Breast epithelium (tissue), 4 donors: ENCODE measurements around the gene TRIP4. TPM values are rescaled to one million over a fixed set of nuclear protein-coding genes. Genes with fewer than 3 reads are reported as not detected.
A peak's percentile ranks its signal among the peaks of the same experiment; 100 is the strongest.

Experiments used
- DNase-seq, 2 donors: peaks; one replicate each; pipeline ENCODE4 v3.0.0-alpha.2; 2019; ENCODE audit warnings: low spot score in 2 of 2
- H3K27ac ChIP-seq, 2 donors: fragments of 200-600 bp; sonication (generic) in 1 of 2; one replicate each; pipeline ENCODE4 v1.5.1; 2016 to 2019; ENCODE audit warnings: mild to moderate bottlenecking in 1 of 2
- H3K27me3 ChIP-seq, 2 donors: fragments of 200-600 bp; sonication (generic) in 1 of 2; one replicate each; pipeline versions ENCODE4 v1.5.1 to v1.6.0; 2017 to 2019; ENCODE audit warnings: control low read depth in 1 of 2, mild to moderate bottlenecking in 1 of 2
- H3K36me3 ChIP-seq: fragments of 200-600 bp; one replicate; pipeline ENCODE4 v1.5.1; 2019
- H3K4me1 ChIP-seq, 2 donors: fragments of 200-600 bp; sonication (generic); one replicate each; pipeline ENCODE4 v1.5.1; 2016 to 2019; ENCODE audit warnings: control low read depth in 1 of 2
- H3K4me3 ChIP-seq, 3 donors: fragments of 200-600 bp; sonication (generic); 1 replicate in 2 of 3; 2 replicates in 1 of 3; pipeline ENCODE4 v1.5.1; 2016 to 2019; ENCODE audit warnings: mild to moderate bottlenecking in 3 of 3, moderate library complexity in 2 of 3
- H3K9me3 ChIP-seq, 2 donors: fragments of 200-600 bp; sonication (generic) in 1 of 2; one replicate each; pipeline ENCODE4 v1.5.1; 2016 to 2019; ENCODE audit warnings: control low read depth in 1 of 2
- POLR2A ChIP-seq: fragments of 450-650 bp; IDR thresholded peaks from one replicate; pipeline ENCODE4 v1.6.1; 2016; ENCODE audit warnings: antibody characterized with exemption, mild to moderate bottlenecking, moderate library complexity
- POLR2AphosphoS5 ChIP-seq, 3 donors: sonication (generic); formaldehyde crosslinking; IDR thresholded peaks; one replicate each; pipeline ENCODE4 v1.6.1; 2017; ENCODE audit warnings: antibody characterized with exemption in 3 of 3
- intact Hi-C: fragments of 100-400 bp; cut with DNase I; formaldehyde crosslinking; loops from one replicate; pipeline ENCODE4 v1.15.1; 2023; ENCODE audit warnings: low total_unique reads
- total RNA-seq, 3 donors: library from RNA; depleted of rRNA; stranded (reverse); fragments of >200 nt; gene quantifications; one replicate each; pipeline ENCODE4 v1.1.0, GENCODE V29; 2016
- TF ChIP-seq, protein P1 (sequence below), 3 donors: fragments of 450-650 bp; IDR thresholded peaks; one replicate each; pipeline ENCODE4 v1.5.1; 2016 to 2017; ENCODE audit warnings: antibody characterized with exemption in 3 of 3, mild to moderate bottlenecking in 3 of 3, moderate library complexity in 3 of 3

The TRIP4 gene
- total RNA-seq, 3 donors from 2014 or later = 11.8 to 17.1 (median 16.1) TPM

DNA sequence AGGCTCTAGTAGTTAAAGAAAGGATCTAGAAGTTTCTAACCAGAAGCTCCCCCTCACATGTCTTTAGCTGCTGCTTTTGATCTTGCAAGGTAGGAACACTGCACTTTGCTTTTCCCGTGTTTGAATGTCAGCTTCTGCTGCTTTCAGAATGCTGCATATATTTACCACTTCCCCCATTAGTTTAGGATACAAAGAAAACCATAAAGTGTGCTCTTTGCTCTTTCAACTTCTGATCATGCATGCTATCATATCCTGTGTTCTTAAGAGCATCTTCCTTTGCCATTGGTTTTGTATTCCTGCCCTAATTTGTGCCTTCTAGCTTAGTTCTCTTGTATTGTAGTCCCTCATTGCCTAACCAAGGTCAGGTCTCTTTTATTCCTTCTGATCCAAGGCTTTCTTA, 116.0 kb downstream of the TRIP4 start:
- DNase-seq = no peak
- no peaks in the 10 kb centered on the region for H3K36me3 ChIP-seq
- no peaks in the 10 kb centered on the region for H3K27me3 ChIP-seq
- TF ChIP-seq, protein P1, sequence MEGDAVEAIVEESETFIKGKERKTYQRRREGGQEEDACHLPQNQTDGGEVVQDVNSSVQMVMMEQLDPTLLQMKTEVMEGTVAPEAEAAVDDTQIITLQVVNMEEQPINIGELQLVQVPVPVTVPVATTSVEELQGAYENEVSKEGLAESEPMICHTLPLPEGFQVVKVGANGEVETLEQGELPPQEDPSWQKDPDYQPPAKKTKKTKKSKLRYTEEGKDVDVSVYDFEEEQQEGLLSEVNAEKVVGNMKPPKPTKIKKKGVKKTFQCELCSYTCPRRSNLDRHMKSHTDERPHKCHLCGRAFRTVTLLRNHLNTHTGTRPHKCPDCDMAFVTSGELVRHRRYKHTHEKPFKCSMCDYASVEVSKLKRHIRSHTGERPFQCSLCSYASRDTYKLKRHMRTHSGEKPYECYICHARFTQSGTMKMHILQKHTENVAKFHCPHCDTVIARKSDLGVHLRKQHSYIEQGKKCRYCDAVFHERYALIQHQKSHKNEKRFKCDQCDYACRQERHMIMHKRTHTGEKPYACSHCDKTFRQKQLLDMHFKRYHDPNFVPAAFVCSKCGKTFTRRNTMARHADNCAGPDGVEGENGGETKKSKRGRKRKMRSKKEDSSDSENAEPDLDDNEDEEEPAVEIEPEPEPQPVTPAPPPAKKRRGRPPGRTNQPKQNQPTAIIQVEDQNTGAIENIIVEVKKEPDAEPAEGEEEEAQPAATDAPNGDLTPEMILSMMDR (IDR thresholded peaks at IDR 0.05) = no peak
- no peak for TF ChIP-seq POLR2A
- no peak for TF ChIP-seq POLR2AphosphoS5 (IDR thresholded peaks at IDR 0.05)
- H3K4me1 ChIP-seq = peaks cover 7 to 10% of the 10 kb centered on the region in 2 donors
- H3K9me3 ChIP-seq = no peaks in the 10 kb centered on the region
- intact Hi-C loops = no loop called here
- H3K27ac ChIP-seq = peak overlapping the region; percentile 58 to 65
- H3K4me3 ChIP-seq = no peak overlapping the region

Other genes with a start within 250 kb of the TRIP4 start
- 1 to 10 TPM in 1 of 3 donors, under 1 TPM in 2; 0.48 to 1.5 (median 0.98) TPM for gene SNX22, start 236.1 kb upstream of the TRIP4 start, total RNA-seq
- gene PPIB, start 224.8 kb upstream of the TRIP4 start, total RNA-seq = 100 to 1,000 TPM; 239 to 331 (median 312) TPM
- gene CSNK1G1, start 31.7 kb upstream of the TRIP4 start, total RNA-seq = 10 to 100 TPM; 12.6 to 37.7 (median 31.2) TPM
- gene PCLAF, start 6.4 kb upstream of the TRIP4 start, total RNA-seq = under 1 TPM; 0.48 to 0.66 (median 0.59) TPM
- 10 to 100 TPM; 22.9 to 32.1 (median 29.2) TPM for gene ZNF609, start 72.7 kb downstream of the TRIP4 start, total RNA-seq